HepG2 (cell line): ENCODE data around the gene COA3. TPM values are rescaled to one million over a fixed set of nuclear protein-coding genes. Genes with fewer than 3 reads are reported as not detected.

Source experiments
- BATF2 ChIP-seq: sonication (generic); formaldehyde crosslinking; IDR thresholded peaks from 2 replicates; pipeline ENCODE4 v1.8.0; 2022; ENCODE audit warnings: mild to moderate bottlenecking, missing genetic modification reagents, moderate library complexity
- GMEB1 ChIP-seq: sonication (generic); formaldehyde crosslinking; IDR thresholded peaks from 2 replicates; pipeline ENCODE4 v1.5.1; 2020; ENCODE audit warnings: missing genetic modification reagents, mild to moderate bottlenecking, borderline replicate concordance
- HIVEP1 ChIP-seq: sonication (generic); formaldehyde crosslinking; IDR thresholded peaks from 2 replicates; pipeline ENCODE4 v1.4.0; 2020; ENCODE audit warnings: mild to moderate bottlenecking, missing genetic modification reagents
- HNF1B ChIP-seq: sonication (generic); formaldehyde crosslinking; IDR thresholded peaks from 2 replicates; pipeline ENCODE4 v1.5.1; 2020; ENCODE audit warnings: mild to moderate bottlenecking, moderate library complexity, missing genetic modification reagents
- JARID2 ChIP-seq: sonication (generic); formaldehyde crosslinking; IDR thresholded peaks from 2 replicates; pipeline ENCODE4 v1.8.1; 2023; ENCODE audit warnings: missing genetic modification reagents, inconsistent platforms; ENCODE audit not compliant: insufficient replicate concordance
- MNT ChIP-seq: fragments of 450-650 bp; IDR thresholded peaks from 2 replicates; pipeline ENCODE4 v1.6.1; 2016
- SMYD3 ChIP-seq: sonication (generic); formaldehyde crosslinking; IDR thresholded peaks from 2 replicates; pipeline ENCODE4 v1.8.1; 2023; ENCODE audit warnings: mild to moderate bottlenecking, missing genetic modification reagents
- ZBTB2 ChIP-seq: sonication (generic); formaldehyde crosslinking; IDR thresholded peaks from 2 replicates; pipeline ENCODE4 v1.8.0; 2022; ENCODE audit warnings: low read depth, missing genetic modification reagents
- ZNF101 ChIP-seq: sonication (generic); formaldehyde crosslinking; IDR thresholded peaks from 2 replicates; pipeline ENCODE4 v1.4.0; 2020; ENCODE audit warnings: mild to moderate bottlenecking, low read depth, missing genetic modification reagents, borderline replicate concordance
- ZNF652 ChIP-seq: IDR thresholded peaks from 2 replicates; pipeline ENCODE4 v1.6.1; 2016; ENCODE audit warnings: low read depth, borderline replicate concordance
- polyA plus RNA-seq, 8 experiments: library from polyadenylated mRNA; depleted of rRNA in 3 of 8; stranded (reverse) in 7 of 8; unstranded in 1 of 8; fragments of >200 nt; fragmentation: Illumina TruSeq in 4 of 8; extraction: Trizol in 4 of 8; gene quantifications; 2 replicates each; pipeline versions ENCODE4 v1.2.1 to v1.2.3, GENCODE V29; 2011 to 2016; ENCODE audit warnings: low read depth in 4 of 8, missing spikeins in 1 of 8, mixed read lengths in 1 of 8; ENCODE audit not compliant: insufficient read depth in 1 of 8
- total RNA-seq, 5 experiments: library from RNA; depleted of rRNA; stranded (reverse); fragments of >200 nt; fragmentation: Illumina TruSeq; extraction: Trizol; gene quantifications; 2 replicates each; pipeline ENCODE4 v1.2.3, GENCODE V29; 2016; ENCODE audit warnings: low read depth in 1 of 5

COA3 gene
- total and polyA plus RNA-seq, 2 of the 13 experiments (the other 11 are each of a cell fraction or from before 2014, with no cell fraction given): 133 to 202 TPM

GRCh38 chr17:42759982-42760651 lies 38.4 kb downstream of the COA3 start (continued):
- 0 out of 2 replicates have a peak, but pooled peaks have one; percentile 15 for TF ChIP-seq HNF1B (CRISPR knock-in tag)
- TF ChIP-seq GMEB1 (CRISPR knock-in tag): no peak
- no peak for TF ChIP-seq JARID2 (CRISPR knock-in tag)
- TF ChIP-seq BATF2: no peak
- TF ChIP-seq SMYD3 (CRISPR knock-in tag): no peak
- TF ChIP-seq ZNF652 (CRISPR knock-in tag): no peak
- TF ChIP-seq ZBTB2 (CRISPR knock-in tag): no peak
- TF ChIP-seq MNT: no peak
- TF ChIP-seq ZNF101 (CRISPR knock-in tag): no peak
- TF ChIP-seq HIVEP1 (CRISPR knock-in tag): 0 out of 2 replicates have a peak, but pooled peaks have one; percentile 17
